ENCODE data around the gene KANSL1.

GRCh38 chr17:46108120-46108519 lies 85.1 kb downstream of the KANSL1 start:
- TF ChIP-seq CTCF (conservative IDR thresholded peaks at IDR 0.05; ENCODE audit: low read depth in 2 of 2) = no peak
- TF ChIP-seq REST (IDR thresholded peaks at IDR 0.05; ENCODE audit: unreplicated experiment) = no peak
- TF ChIP-seq EZH2 (IDR thresholded peaks at IDR 0.05; ENCODE audit: low read depth, unreplicated experiment) = no peak
- no peak for TF ChIP-seq JUNB (IDR thresholded peaks at IDR 0.05; ENCODE audit: unreplicated experiment)
- TF ChIP-seq POLR2AphosphoS5 (IDR thresholded peaks at IDR 0.05; ENCODE audit: low read depth) = no peak
